Urothelium cell line (cell line): ENCODE data around the gene DYSF.
A peak's percentile ranks its signal among the peaks of the same experiment; 100 is the strongest.

Experiments used
- DNase-seq: peaks from one replicate; pipeline ENCODE4 v3.0.0; 2011; ENCODE audit warnings: low spot score, mixed read lengths
- FAIRE-seq: peaks from 2 replicates; lab custom pipeline; 2011; peaks lifted over from hg19 to GRCh38; lab: Jason Lieb, UNC

DYSF gene

DNA sequence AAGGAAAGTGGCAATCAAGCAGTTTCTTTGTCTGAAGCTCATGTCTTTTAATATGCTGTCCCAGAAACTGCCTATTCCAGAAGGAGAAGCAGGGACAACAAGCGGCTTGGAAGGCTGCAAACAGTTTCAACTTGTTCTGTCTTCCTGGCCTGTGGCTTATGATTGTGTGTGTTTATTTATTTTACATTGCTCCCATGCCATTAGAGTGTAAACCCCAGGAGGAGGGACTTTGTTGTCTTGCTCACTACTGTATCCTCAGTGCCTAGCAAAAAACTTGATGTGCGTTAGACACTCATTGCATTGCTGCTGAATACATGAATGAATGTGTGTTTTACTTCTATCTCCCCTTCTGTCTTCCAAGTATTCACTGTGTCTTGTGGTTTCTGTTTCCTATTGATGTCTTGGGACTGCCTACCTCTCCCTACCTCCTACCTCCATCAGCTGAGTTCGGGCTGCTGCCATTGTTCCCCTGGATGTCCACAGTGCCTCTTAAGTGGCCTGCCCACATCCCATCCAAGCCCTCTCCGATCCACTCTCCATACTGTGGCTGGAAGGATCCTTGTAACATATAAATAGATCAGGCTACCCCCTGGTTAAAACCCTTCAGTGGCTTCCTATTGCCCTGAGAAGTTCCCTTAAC, 261.4 kb downstream of the DYSF start:
- FAIRE-seq (peak; percentile 62), DNase-seq (no peak)

DNA sequence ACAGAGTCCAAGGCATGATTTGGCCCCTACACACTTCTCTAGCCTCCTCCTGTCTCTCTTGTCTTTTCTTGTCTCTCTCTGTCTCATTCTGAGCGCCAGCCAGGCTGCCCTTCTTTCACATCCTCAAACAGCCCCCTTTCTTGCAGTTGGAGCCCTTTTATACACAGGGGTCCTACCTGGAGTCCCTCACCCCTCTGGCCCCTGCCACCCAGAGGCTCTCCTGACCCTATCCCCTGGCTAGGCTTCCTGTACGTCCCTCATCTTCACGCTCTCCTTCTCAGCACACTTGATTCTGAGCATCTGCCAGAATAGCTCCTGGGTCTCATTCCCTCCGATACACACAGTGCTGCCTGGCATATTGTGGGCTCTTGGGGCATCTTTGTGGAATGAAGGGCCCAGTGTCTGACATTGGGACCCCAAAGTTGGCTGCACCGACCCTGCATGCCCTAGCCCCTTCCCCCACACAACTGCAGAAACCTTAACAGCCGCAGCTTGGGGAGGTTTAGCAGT, 261.9 kb downstream of the DYSF start:
- no peak for DNase-seq
- FAIRE-seq, result no peak

DNA sequence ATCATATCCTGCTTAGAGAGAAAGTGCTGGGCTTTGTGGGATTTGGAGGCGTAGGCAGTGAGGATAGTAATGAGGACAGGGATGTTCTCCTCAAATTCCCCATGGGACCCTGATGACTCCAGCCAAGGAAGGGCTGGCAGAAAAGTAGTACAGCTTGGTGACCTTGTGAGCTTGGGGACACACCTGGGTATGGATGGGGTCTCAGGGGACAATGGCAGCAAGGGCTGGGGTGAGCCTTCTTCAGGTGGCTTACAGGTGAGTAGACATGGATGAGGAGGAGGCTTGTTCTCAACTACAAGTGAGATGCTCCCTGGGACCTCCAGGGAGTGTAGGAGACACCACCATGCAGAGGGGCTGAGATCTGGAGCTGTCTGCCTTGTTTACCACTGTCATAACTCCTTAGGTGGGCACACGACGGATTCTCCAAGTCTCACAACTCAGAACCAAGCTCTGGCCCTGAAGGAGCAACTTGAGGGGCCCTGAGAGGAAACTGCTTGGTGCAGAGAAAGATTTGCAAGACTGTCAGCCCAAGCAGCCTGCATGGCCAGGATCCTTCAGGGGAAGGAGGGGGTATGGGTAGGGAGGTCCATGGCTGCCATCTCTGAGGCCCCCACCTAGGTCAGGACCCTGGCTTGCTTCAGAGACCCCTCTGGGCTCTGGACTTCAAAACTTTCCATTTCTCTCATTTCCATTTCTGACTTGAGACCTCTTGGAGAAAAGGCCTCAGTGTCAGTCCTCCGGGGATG, 262.8 kb downstream of the DYSF start:
- DNase-seq (no peak), FAIRE-seq (peak; percentile 65)

DNA sequence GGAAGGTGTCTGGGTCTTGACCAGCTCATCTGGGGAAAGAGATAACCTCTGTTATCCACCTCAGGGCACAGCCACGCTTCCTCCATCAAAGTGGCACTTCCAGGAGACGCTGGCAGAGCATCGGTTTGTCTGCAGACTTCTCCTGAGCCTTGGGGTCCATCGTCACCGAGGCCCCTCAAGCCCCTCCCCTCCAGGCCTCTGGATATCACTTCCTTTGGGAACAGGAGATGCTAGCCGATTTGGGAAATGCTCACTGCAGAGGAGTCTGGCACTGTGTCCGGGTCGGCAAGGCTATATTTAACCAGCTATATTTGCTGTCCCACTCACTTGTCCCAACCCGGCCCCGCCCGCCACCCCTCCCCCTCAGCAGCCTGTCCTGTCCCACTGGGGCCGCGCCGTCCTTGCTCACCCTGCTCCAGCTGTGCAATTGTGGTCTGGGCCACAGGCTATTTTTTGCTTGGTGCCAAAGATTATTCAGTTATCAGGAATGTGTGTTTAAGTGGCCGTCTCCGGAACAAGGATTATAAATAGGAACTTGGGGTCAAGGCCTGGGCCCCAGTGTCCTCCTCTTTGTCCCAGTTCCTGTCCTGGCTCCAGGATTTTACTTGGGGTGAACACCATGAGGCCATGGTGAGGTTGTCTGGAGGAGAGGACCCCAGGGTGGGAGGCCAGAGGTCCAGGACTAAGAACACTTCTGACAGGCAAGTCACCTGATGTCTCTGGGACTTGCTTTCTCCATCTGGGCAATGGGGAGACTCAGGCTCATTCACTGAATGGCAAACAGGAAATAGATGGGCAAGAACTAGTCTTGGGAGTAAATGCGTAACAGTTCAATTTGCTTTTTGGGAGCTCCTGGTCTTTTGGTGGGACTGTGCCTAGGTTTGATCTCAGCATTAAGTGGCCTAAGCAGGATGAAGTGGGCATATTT, 263.6 kb downstream of the DYSF start:
- peak; percentile 95 for DNase-seq
- FAIRE-seq, result peak; percentile 96

DNA sequence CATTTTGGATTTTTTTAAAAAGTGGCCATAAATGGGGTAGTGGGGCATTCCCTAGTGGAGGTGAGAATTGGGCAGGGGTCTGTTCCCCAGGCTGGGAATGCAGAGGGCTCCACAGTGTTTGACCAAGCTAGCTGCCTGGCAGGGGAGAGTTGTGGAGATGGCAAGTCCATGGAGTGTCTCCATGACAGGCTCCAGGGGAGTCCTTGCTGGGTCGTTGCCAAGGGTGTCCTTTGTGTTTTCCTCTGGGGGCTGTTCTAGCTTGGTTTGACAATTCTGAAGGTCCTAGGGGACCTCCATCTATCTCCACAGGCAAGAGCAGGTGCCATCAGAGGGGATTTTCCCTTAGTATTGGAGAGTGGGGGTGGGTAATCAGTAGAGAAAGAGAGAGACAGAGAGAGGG, 265.3 kb downstream of the DYSF start:
- FAIRE-seq, result no peak

DNA sequence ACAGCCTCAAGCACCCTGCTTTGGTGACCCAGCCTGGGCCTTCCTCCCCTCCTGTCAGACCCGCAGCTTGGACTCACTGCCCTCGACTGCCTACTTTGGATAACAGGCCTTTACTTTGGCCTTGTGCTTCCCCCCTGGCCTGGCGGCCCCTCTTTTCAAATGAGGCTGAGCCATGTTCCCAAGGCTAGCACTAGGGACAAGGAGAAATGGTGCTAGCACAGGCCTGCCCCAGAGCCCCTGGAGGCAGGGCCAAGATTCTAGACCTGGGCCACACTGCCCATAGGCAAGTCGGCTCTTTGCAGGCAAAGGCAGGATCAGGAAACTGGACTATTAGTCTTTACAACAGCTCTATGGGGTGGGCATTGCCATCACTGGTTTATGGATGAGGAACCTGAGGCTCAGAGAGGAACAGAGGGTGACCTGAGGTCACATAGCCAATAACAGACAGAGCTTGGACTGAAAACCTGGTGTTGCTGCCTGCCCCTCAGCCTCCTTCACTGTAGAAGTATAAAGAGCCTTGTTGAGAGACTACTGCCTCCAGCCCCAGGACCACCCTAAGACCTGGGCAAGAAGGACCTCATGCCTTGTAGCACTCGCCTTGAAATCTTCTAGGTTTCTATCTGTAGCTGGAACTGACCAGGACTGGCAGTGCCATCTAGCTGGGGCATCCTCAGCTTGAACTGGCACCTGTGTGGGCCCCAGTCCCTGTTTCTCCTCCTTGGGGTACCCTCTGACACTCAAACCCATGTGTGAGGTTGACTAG, 266.3 kb downstream of the DYSF start:
- FAIRE-seq (no peak), DNase-seq (no peak)

More for the DNA sequence above, 265.3 kb downstream of the DYSF start:
- no peak for DNase-seq

DNA sequence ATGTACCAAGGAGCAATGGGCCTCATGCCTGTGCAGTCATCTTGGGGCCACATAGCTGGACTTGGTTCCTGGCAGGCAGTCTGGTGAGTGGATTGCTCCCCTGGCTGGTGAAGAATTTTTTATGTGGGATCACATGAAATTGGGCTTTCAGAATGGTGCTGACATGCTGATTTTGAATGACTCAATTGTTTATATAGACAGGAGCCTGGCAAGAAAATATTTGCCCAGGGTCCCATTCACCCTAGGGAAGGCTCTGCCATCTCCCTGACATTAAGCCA, 266.9 kb downstream of the DYSF start:
- DNase-seq (no peak), FAIRE-seq (no peak)

DNA sequence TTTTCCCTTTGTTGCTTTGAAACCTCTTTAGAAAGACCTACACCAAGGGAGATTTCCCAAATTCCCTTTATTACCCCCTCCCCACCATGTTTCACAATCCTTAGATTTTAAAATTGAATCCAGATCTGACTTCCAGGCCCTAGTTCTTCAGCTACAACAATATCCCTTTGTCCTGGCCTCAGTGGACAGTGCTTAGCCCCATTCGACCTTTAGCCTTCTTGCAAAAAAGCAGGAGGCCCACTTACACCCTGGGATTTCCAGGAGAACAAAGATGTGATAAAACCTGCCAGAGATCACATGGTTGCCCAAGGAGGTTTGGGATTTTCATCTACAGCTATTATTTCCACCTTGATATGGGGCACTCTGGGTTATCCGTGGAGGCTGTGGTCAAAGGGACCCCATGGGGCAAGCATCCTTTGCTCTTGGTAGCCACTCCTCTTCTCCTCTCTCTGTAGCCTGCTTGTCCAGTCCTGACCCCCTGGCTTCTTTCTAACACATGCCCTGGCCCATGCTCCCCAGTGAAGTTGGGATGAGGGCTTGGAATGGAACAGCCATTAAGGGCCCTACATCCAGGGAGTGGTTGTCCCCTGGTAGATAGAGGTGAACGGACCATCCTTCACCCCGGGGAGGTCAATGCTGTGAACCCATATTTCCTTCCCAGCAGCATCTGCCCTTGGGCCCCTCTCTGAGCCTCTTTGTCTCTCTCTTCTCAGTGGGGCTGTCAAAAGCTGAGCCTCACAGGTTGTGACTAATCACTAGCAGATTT, 267.4 kb downstream of the DYSF start:
- DNase-seq (no peak), FAIRE-seq (no peak)

DNA sequence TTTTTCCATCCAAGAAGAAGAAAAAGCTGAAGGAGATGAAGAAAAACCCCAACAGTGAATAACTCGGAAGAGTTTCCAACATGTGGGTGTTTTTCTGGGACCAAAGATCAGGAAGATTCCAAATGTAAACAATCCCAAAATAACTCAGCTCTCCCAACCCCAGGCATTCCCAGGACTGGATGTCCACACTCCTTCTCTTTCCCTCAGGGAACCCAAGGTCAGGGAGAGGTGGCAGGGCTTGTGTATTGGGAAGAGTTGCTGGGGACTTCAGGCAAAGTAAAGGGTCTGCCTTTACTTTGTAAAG, 268.0 kb downstream of the DYSF start:
- FAIRE-seq (no peak), DNase-seq (no peak)

DNA sequence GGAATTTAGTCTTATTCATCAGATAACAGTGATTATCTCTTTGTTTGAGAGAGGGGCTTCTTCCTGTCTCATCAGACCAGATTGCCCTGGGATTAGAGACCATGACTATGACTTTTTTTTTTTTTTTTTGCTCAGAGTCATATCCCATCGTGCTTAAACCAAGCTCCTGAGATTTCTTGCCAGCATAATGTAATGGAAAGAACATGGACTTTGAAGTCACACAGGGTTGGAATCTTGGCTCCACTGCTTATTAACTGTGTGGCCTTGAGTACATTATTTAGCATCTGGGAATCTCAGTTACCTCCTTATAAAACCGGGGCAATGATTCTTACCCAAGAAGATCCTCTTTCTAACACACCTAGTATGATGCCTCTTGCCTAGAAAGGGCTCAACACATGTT, 268.3 kb downstream of the DYSF start:
- no peak for FAIRE-seq
- DNase-seq, result no peak

DNA sequence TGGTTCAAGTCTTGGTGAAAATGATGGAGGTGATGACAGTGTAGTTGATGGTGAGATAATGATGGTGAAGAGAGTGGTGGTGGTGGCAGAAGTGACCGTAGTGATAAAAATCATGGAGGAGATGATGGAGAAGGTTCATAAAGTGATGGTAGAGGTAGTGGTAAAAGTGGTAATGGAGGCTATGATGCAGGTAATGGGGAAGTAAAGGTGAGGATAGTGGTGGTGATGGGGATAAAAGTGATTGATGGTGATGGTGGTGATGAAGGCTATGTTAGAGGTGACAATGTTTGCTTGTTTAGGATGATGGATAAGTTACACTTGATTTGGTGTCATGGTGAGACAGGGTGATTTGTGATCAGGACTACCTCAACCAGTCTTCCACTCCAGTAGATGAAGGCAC, 268.9 kb downstream of the DYSF start:
- DNase-seq (no peak), FAIRE-seq (peak; percentile 58)

DNA sequence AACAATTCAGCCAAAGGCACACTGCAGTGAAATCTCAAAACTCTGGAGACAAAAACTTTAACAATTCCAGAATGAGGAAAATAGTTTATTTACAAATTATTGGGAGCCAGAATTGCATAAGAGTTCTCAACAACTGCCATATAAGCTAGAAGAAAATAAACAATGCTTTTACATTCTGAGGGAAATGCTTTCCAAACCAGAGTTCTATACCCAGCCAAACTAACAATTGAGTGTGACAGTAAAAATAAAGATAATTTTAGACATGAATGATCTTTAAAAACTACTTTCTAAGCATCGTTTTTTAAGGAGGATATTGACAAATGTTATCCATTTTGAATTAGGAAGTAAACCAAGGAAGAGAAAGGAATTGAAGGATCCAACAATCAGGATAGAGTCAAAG, 271.4 kb downstream of the DYSF start:
- FAIRE-seq (no peak), DNase-seq (no peak)

DNA sequence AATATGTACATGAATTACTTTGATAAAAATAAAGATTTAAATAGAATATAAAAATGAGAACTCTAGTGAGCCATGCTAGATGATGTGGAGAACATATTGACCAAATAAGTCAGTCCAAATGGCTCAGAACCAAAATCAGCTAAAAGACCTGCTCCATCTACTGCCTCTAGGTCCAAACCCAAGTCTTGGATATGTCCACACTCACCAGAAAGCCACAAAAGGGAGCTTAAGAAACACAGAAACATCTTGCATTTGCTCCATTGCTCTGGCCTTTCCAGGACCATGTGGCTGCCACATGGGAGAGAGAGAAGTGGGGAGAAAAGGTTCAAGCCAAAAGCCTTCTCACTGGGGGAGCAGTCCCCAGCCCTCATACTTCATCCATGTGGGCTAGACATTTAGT, 272.5 kb downstream of the DYSF start:
- FAIRE-seq (no peak), DNase-seq (no peak)

DNA sequence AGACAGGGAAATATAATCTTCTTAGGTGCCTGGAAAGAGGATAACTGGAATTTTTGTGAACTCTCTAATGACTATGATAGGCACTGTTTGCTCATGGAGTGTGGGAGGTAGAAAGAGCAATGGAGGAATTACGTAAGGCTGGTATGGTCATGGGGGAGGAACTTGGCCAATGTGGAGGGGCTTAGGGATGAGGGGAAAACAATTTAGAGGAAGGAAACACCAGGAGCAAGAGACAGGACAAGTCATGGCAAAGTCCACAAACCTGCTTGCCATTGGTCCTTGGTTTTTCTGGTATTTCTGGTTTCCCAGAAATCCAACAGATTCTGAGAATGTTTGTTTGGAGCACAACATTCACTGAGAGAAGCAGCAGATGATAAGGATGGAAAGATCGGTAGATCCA, 274.2 kb downstream of the DYSF start:
- FAIRE-seq, result no peak
- DNase-seq, result no peak

DNA sequence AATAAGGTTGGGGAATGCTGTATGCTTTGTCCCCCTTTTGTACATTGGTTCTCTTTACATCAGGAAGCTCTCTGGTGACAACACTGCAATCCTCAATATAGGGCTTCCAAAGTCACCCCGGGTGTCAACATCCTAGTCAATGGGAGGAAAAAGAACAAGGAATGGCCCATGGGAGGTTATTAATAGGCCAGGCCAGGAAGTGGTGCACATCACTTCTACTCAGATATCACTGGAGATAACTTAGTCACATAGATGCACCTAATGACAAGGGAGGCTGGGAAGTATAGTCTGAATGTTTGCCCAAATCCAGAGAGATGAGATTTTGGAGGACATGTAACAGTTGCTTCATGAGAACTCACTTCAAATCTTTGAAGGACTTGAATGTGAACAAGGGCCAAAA, 274.7 kb downstream of the DYSF start:
- DNase-seq (no peak), FAIRE-seq (no peak)

DNA sequence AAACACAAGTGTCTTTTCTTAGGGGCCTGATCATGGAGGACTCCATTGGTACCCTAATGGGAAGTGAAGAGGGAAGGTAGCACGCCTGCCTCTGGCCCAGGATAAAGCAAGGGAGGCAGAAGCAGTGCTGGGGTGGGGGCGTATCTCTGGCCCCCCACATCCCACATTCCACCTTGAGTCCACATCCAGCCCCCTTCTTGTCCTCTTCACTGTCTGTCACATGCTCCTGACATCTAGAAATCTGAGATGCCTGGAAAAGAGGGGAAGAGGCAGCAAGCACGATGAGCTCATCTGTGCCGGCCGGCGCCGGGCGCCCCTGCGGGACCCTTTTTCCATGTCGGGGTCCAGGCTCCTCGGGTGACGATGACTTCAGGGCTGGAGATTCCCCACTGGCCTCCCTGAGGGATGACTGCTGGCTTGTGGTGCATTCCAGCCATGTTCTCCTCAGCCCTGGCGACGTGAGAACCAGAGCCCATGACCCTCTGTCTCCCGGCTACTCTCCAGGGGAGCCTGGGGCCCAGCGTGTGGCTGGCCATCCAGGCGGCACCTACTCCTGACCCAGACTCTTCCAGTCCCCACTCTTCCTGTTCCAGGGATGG, 277.5 kb downstream of the DYSF start:
- FAIRE-seq, result no peak
- DNase-seq, result no peak

DNA sequence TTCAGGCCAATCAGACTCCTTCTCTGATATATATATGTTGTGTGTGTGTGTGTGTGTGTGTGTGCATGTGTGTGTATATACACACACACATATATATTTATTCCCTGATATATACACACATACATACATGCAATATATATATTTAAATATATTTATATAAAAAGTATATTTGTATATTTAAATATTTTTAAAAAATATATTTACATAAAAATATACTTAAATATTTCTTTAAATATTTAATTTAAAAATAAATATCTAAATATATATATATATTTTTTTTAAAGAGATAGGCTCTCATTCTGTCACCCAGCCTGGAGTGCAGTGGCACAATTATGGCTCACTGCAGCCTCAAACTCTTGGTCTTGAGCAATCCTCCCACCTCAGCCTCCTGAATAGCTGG, 281.3 kb downstream of the DYSF start:
- DNase-seq (no peak), FAIRE-seq (no peak)

DNA sequence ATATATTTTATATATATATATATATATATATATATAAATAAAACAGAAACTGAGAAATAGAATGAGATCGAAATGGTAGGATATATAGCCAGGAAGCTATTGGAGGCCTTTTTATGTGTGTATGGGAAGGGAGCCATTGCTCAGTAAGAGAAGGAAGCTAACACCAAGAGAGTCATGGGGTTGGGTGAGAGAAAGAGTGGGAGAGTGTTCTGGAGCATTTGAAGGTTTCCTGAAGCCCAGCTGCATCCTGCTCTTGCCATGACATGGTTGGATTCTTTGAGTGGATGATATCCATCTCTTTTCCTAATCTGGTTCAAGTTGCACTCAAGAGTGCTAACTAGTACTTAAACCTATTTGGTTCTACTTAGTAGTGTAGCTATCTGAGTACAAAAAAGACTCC, 282.3 kb downstream of the DYSF start:
- no peak for DNase-seq
- no peak for FAIRE-seq
